Endothelial cell of umbilical vein (primary cell): ENCODE data around the gene RACGAP1. TPM values are rescaled to one million over a fixed set of nuclear protein-coding genes. Genes with fewer than 3 reads are reported as not detected.

Source experiments
- BruUV-seq: library from RNA; stranded (reverse); fragments of 400-500 nt; replicated peaks from 2 replicates; lab custom pipeline; 2021; lab: Mats Ljungman, UMichigan
- CTCF ChIA-PET: fragments of 300-600, 350-600 bp; sonication (Branson Sonifier 250); formaldehyde crosslinking; loops from one replicate; lab custom pipeline; 2021; ENCODE audit warnings: antibody characterized with exemption, inconsistent platforms; lab: Charles Lee
- POLR2A ChIA-PET: fragments of 300-600, 350-600 bp; sonication (Branson Sonifier 250); formaldehyde crosslinking; loops from one replicate; lab custom pipeline; 2021; ENCODE audit warnings: antibody characterized with exemption, inconsistent platforms; lab: Charles Lee
- DNase-seq: peaks from one replicate; pipeline ENCODE4 v3.0.0-alpha.2; 2011; ENCODE audit warnings: low read depth, low spot score
- FAIRE-seq: peaks from 2 replicates; lab custom pipeline; 2011; peaks lifted over from hg19 to GRCh38; lab: Jason Lieb, UNC
- H2AFZ ChIP-seq: 2 replicates; pipeline ENCODE4 v1.6.0; 2012; ENCODE audit warnings: low read depth, low read length, control low read depth, inconsistent platforms
- H3K27ac ChIP-seq: 2 replicates; pipeline ENCODE4 v1.5.1; 2011; ENCODE audit warnings: low read depth, mild to moderate bottlenecking, control low read depth, low read length, moderate library complexity; ENCODE audit not compliant: insufficient read depth
- H3K27me3 ChIP-seq, 2 experiments: 2 replicates each; pipeline versions ENCODE4 v1.6.0 to v1.6.1; 2011; ENCODE audit warnings: low read length in 2 of 2, mixed read lengths in 1 of 2; ENCODE audit not compliant: control insufficient read depth in 2 of 2, insufficient read depth in 2 of 2
- H3K36me3 ChIP-seq, 2 experiments: 2 replicates in 1 of 2; 3 replicates in 1 of 2; pipeline ENCODE4 v1.5.1; 2011; ENCODE audit warnings: low read length in 2 of 2, mild to moderate bottlenecking in 1 of 2, moderate library complexity in 1 of 2; ENCODE audit not compliant: control insufficient read depth in 2 of 2, insufficient read depth in 2 of 2; ENCODE audit errors: extremely low read depth in 1 of 2
- H3K4me1 ChIP-seq: 3 replicates; pipeline ENCODE4 v1.5.1; 2011; ENCODE audit warnings: mild to moderate bottlenecking, low read length; ENCODE audit not compliant: control insufficient read depth, insufficient read depth; ENCODE audit errors: extremely low read depth
- H3K4me2 ChIP-seq: 2 replicates; pipeline ENCODE4 v1.6.1; 2011; ENCODE audit warnings: low read length, control low read depth, mixed read lengths; ENCODE audit not compliant: insufficient read depth
- H3K4me3 ChIP-seq, 3 experiments: fragments of 200-600 bp in 1 of 3; sonication (generic), shearing (Covaris generic) in 1 of 3; replicated peaks in 1 of 3; 2 replicates each; pipeline ENCODE4 v1.5.1; 2011 to 2016; ENCODE audit warnings: control low read depth in 3 of 3, low read length in 3 of 3, mild to moderate bottlenecking in 2 of 3, inconsistent platforms in 1 of 3, low read depth in 1 of 3, moderate library complexity in 1 of 3; ENCODE audit not compliant: insufficient read depth in 1 of 3
- H3K79me2 ChIP-seq: 2 replicates; pipeline ENCODE4 v1.6.0; 2012; ENCODE audit warnings: low read length, inconsistent platforms; ENCODE audit not compliant: control insufficient read depth, insufficient read depth
- H3K9ac ChIP-seq: replicated peaks from 2 replicates; pipeline ENCODE3; 2011; ENCODE audit warnings: low read length, control low read depth; ENCODE audit not compliant: insufficient read depth; ENCODE audit errors: extremely low read depth
- H3K9me1 ChIP-seq: replicated peaks from 3 replicates; pipeline ENCODE4 v1.6.0; 2011; ENCODE audit warnings: mild to moderate bottlenecking, low read length; ENCODE audit not compliant: control insufficient read depth, insufficient read depth; ENCODE audit errors: extremely low read depth
- H3K9me3 ChIP-seq: replicated peaks from 2 replicates; pipeline ENCODE4 v1.5.1; 2012; ENCODE audit warnings: low read length, inconsistent platforms; ENCODE audit not compliant: control insufficient read depth, insufficient read depth
- H4K20me1 ChIP-seq: replicated peaks from 2 replicates; pipeline ENCODE3; 2011; ENCODE audit warnings: mild to moderate bottlenecking, low read length; ENCODE audit not compliant: control insufficient read depth, insufficient read depth; ENCODE audit errors: extremely low read depth
- CTCF ChIP-seq, 2 donors: IDR thresholded peaks; 1 replicate in 1 of 2; 2 replicates in 1 of 2; pipeline ENCODE4 v1.5.1; 2011; ENCODE audit warnings: low read length in 2 of 2, mild to moderate bottlenecking in 2 of 2, moderate library complexity in 2 of 2, control low read depth in 1 of 2, inconsistent platforms in 1 of 2, low read depth in 1 of 2; ENCODE audit not compliant: insufficient read depth in 1 of 2; ENCODE audit errors: extremely low read depth in 1 of 2
- EZH2 ChIP-seq: IDR thresholded peaks from 2 replicates; pipeline ENCODE4 v1.6.1; 2012; ENCODE audit warnings: borderline replicate concordance, low read depth, mild to moderate bottlenecking, moderate library complexity, low read length, inconsistent platforms; ENCODE audit not compliant: severe bottlenecking
- FOS ChIP-seq: IDR thresholded peaks from 2 replicates; pipeline ENCODE4 v1.6.1; 2011; ENCODE audit warnings: mild to moderate bottlenecking, low read length, moderate library complexity, borderline replicate concordance; ENCODE audit not compliant: insufficient read depth
- GATA2 ChIP-seq: IDR thresholded peaks from 2 replicates; pipeline ENCODE4 v1.7.0; 2011; ENCODE audit warnings: low read depth, mild to moderate bottlenecking, moderate library complexity, mixed read lengths, low read length; ENCODE audit not compliant: insufficient read length, insufficient read depth
- JUN ChIP-seq: IDR thresholded peaks from 2 replicates; pipeline ENCODE4 v1.6.1; 2011; ENCODE audit warnings: borderline replicate concordance, low read depth; ENCODE audit not compliant: insufficient read length, insufficient read depth
- MAX ChIP-seq: IDR thresholded peaks from 2 replicates; pipeline ENCODE4 v1.6.1; 2011; ENCODE audit not compliant: insufficient read depth, insufficient read length
- MYC ChIP-seq: IDR thresholded peaks from one replicate; pipeline ENCODE4 v1.6.1; 2011; ENCODE audit warnings: mild to moderate bottlenecking, low read depth, low read length
- POLR2A ChIP-seq: IDR thresholded peaks from 2 replicates; pipeline ENCODE4 v1.6.1; 2012; ENCODE audit warnings: low read depth, mild to moderate bottlenecking, control low read depth, low read length
- POLR2AphosphoS5 ChIP-seq: IDR thresholded peaks from 2 replicates; pipeline ENCODE4 v1.6.1; 2012; ENCODE audit warnings: low read depth, mild to moderate bottlenecking, control low read depth, low read length, moderate library complexity; ENCODE audit not compliant: insufficient read depth
- dilution Hi-C: fragments of 300-500 bp; cut with MboI; formaldehyde crosslinking; loops from one replicate; pipeline ENCODE4 v1.15.0; 2019; ENCODE audit warnings: low sequenced_read_pairs; ENCODE audit not compliant: extremely low pct_ligation_motif_present
- intact Hi-C: fragments of 100-400 bp; cut with micrococcal nuclease; formaldehyde crosslinking; loops from one replicate; pipeline ENCODE4 v1.10.0; 2022
- polyA plus RNA-seq, 4 experiments: library from polyadenylated mRNA; depleted of rRNA in 3 of 4; stranded (reverse) in 3 of 4; unstranded in 1 of 4; fragments of >200 nt; gene quantifications; 2 replicates each; pipeline versions ENCODE4 v1.2.1 to v1.2.3, GENCODE V29; 2011 to 2012; ENCODE audit warnings: missing spikeins in 1 of 4
- total RNA-seq: library from RNA; stranded (reverse); gene quantifications from 2 replicates; pipeline ENCODE4 v1.2.3, GENCODE V29; 2021

RACGAP1 gene
- total and polyA plus RNA-seq, 2 donors (not counting 3 experiments of a cell fraction or from before 2014, with no cell fraction given), result 16.5 to 56.3 TPM

- Histone ChIP-seq H3K4me1 (peaks cover 14% of the 10 kb centered on the region), H3K9me3 (no peaks in the 10 kb centered on the region), H3K79me2 (no peaks in the 10 kb centered on the region), H3K4me2 (no peak overlapping the region), H3K9ac (no peak overlapping the region), H3K36me3 (no peaks in the 10 kb centered on the region), H2AFZ (no peak overlapping the region), H3K27me3 (no peaks in the 10 kb centered on the region), H3K9me1 (no peaks in the 10 kb centered on the region), H3K27ac (no peak overlapping the region), H4K20me1 (no peaks in the 10 kb centered on the region), H3K4me3 (no peak overlapping the region)
- POLR2A ChIA-PET, result no interaction called here
- BruUV-seq, result no TSS peak
- dilution Hi-C loops (no loop called here), intact Hi-C loops (no loop called here)
- DNase-seq, result no peak
- CTCF ChIA-PET, result interaction anchor here (0.6 to 7.5 kb wide), 11 partner anchors 8 to 204 kb away, joined by 3 to 126 read pairs (median 6); no protein-coding TSS in a partner anchor
- no peak for FAIRE-seq
- TF ChIP-seq JUN, result no peak
- TF ChIP-seq POLR2A, result no peak
- TF ChIP-seq POLR2AphosphoS5, result no peak
- TF ChIP-seq EZH2, result no peak
- TF ChIP-seq MAX, result no peak
- no peak for TF ChIP-seq CTCF (IDR thresholded peaks at IDR 0.05; ENCODE audit: extremely low read depth in 1 of 2, insufficient read depth in 1 of 2, low read depth in 1 of 2, low read length in 2 of 2)
- TF ChIP-seq FOS, result no peak
- no peak for TF ChIP-seq MYC
- TF ChIP-seq GATA2, result no peak
These were observed 42.8 kb downstream of the RACGAP1 start for GRCh38 chr12:49982246-49983087.
